ENCODE data around the gene SLC17A5. TPM values are rescaled to one million over a fixed set of nuclear protein-coding genes. Genes with fewer than 3 reads are reported as not detected.
A peak's percentile ranks its signal among the peaks of the same experiment; 100 is the strongest.
"Not testable (repeated sequence)": the region's sequence is repeated elsewhere in the genome, so short reads cannot be mapped to it uniquely, and the experiment has no call there.

SLC17A5 gene
- total RNA-seq, 1 donor from 2014 or later, result 18.7 TPM

- no peak for TF ChIP-seq CTCF (IDR thresholded peaks at IDR 0.05; ENCODE audit: insufficient read depth, low read length, severe bottlenecking)
- no peak overlapping the region for H3K4me3 ChIP-seq (ENCODE audit: low read depth, low read length)
- H3K36me3 ChIP-seq (ENCODE audit: control insufficient read depth, insufficient read depth, low read length), result no peaks in the 10 kb centered on the region
- DNase-seq (ENCODE audit: low read depth) (no peak), FAIRE-seq (no peak)
- no peaks in the 10 kb centered on the region for H3K27me3 ChIP-seq (ENCODE audit: control insufficient read depth, insufficient read depth, low read length)
Measured at GRCh38 chr6:73581293-73581692, 72.5 kb downstream of the SLC17A5 start.

DNA sequence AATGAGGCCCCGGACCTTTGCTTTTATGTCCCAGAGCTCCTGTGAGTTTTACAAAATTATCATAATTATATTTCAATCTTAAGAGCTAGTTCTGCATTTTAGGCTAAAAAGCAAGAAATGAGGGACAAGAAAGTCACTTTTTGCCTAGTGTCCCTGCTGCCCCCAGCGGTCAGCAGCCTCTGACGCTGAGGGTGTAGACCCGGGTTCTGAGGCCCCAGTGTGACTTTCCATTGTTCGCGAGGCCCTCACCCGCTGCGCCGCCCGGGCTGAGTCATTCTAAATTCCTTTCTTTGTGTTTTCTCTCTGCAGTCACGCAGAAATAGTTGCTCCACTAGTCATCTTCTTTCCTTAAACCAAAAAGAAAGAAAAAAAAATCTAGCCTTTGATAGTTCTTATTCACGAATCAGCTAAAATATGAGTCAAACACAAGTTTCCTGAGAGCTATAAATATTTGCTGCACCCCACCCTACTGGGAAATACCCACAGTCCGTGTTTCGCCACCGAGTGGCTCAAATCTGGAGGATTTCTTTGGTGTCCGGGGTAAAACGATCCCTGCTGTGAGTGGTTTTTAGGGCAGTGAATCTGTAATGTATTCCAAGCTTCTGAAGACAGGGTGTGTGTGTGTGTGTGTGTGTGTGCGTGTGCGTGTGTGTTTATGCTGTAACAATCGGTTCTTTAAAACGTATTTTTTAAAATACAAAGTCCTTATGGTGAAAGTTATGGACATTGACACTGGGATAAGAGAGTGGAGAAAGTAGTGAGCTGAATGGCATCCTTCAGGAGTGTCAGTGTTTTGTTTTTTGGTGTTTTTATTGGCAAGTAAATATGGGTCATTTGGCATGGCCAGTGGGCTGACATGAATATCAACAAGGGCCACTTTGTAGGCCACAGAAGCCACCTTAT lies 73.3 kb downstream of the SLC17A5 start:
- Histone ChIP-seq H3K36me3 (ENCODE audit: control insufficient read depth, insufficient read depth, low read length) (no peaks in the 10 kb centered on the region), H3K27me3 (ENCODE audit: control insufficient read depth, insufficient read depth, low read length) (no peaks in the 10 kb centered on the region), H3K4me3 (ENCODE audit: low read depth, low read length) (peak overlapping the region; percentile 22)
- FAIRE-seq (no peak), DNase-seq (ENCODE audit: low read depth) (peak; percentile 99)
- peak; percentile 45 for TF ChIP-seq CTCF (IDR thresholded peaks at IDR 0.05; ENCODE audit: insufficient read depth, low read length, severe bottlenecking)

DNA sequence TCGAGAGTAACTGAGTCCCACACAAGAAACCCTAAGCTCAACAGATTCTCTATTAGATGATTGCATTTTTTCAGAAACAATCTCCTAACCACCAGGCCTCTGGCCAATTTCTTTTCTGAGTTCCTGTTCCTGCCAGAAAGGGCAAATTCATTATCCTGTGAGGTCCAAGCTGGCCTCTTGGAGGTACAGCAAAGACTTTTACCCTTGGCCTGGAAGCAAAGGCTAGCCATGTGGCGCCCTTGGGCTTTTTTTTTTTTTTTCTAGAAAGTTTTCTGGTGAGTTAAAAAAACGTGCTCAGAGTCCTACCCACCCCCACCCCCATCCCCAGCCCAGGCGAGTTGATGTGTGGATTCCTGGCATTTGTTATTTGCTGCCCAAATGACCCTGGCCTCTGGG lies 73.9 kb downstream of the SLC17A5 start:
- Histone ChIP-seq H3K27me3 (ENCODE audit: control insufficient read depth, insufficient read depth, low read length) (no peaks in the 10 kb centered on the region), H3K36me3 (ENCODE audit: control insufficient read depth, insufficient read depth, low read length) (no peaks in the 10 kb centered on the region), H3K4me3 (ENCODE audit: low read depth, low read length) (no peak overlapping the region)
- DNase-seq (ENCODE audit: low read depth) (peak; percentile 18), FAIRE-seq (no peak)
- no peak for TF ChIP-seq CTCF (IDR thresholded peaks at IDR 0.05; ENCODE audit: insufficient read depth, low read length, severe bottlenecking)

DNA sequence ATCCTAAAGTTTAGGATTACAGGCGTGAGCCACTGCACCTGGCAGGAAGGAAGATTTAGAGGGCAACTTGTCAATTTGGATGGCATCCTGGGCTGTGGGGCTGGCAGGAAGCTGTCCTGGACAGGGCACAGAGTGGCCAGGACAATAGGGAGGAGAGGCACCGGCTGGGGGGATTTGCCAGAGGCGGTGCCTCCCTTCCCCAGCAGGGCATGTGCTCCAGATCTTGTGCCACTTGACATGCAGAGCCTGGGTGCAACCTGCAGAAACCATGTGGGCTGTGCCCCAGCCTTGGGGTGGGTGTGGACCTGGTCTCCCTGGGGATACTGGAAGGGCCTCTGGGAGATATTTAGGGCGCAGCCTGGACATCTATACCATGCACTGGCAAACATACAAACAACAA lies 74.4 kb downstream of the SLC17A5 start:
- H3K4me3 ChIP-seq (ENCODE audit: low read depth, low read length), result no peak overlapping the region
- FAIRE-seq (no peak), DNase-seq (ENCODE audit: low read depth) (no peak)
- H3K27me3 ChIP-seq (ENCODE audit: control insufficient read depth, insufficient read depth, low read length), result no peaks in the 10 kb centered on the region
- TF ChIP-seq CTCF (IDR thresholded peaks at IDR 0.05; ENCODE audit: insufficient read depth, low read length, severe bottlenecking), result no peak
- H3K36me3 ChIP-seq (ENCODE audit: control insufficient read depth, insufficient read depth, low read length), result no peaks in the 10 kb centered on the region

DNA sequence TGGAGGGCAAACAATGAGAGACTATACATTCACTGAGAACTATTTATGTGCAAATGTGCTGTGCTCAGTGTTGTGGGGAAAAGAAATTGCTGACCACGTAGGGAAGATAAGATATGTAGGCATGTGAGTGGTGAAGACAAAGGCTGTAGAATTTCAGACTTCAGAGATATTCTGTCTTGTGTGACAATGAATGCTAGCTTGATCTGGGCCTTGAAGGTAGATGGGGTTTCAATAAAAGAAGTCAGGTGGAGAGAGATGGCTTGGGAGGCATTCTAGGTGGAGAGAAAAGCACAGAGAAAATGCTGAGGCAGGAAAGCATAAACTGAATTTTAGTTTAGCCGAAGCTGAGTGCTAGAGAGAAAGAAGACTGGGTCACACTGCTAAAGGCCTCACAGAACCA lies 76.1 kb downstream of the SLC17A5 start:
- no peak for DNase-seq (ENCODE audit: low read depth)
- H3K4me3 ChIP-seq (ENCODE audit: low read depth, low read length), result no peak overlapping the region
- no peaks in the 10 kb centered on the region for H3K36me3 ChIP-seq (ENCODE audit: control insufficient read depth, insufficient read depth, low read length)
- no peak for FAIRE-seq
- TF ChIP-seq CTCF (IDR thresholded peaks at IDR 0.05; ENCODE audit: insufficient read depth, low read length, severe bottlenecking), result no peak
- no peaks in the 10 kb centered on the region for H3K27me3 ChIP-seq (ENCODE audit: control insufficient read depth, insufficient read depth, low read length)

DNA sequence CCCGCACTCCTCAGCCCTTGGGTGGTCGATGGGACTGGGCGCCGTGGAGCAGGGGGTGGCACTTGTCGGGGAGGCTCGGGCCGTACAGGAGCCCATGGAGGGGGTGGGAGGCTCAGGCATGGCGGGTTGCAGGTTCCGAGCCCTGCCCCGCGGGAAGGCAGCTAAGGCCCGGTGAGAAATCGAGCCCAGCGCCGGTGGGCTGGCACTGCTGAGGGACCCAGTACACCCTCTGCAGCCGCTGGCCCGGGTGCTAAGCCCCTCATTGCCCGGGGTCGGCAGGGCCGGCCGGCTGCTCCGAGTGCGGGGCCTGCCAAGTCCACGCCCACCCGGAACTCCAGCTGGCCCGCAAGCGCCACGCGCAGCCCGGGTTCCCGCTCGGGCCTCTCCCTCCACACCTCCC lies 81.3 kb downstream of the SLC17A5 start:
- not testable (repeated sequence) for H3K27me3 ChIP-seq (ENCODE audit: control insufficient read depth, insufficient read depth, low read length); FAIRE-seq; H3K4me3 ChIP-seq (ENCODE audit: low read depth, low read length); DNase-seq (ENCODE audit: low read depth); H3K36me3 ChIP-seq (ENCODE audit: control insufficient read depth, insufficient read depth, low read length)

GRCh38 chr6:73571218-73572181 lies 82.3 kb downstream of the SLC17A5 start:
- FAIRE-seq; H3K27me3 ChIP-seq (ENCODE audit: control insufficient read depth, insufficient read depth, low read length); DNase-seq (ENCODE audit: low read depth); H3K36me3 ChIP-seq (ENCODE audit: control insufficient read depth, insufficient read depth, low read length); H3K4me3 ChIP-seq (ENCODE audit: low read depth, low read length): not testable (repeated sequence)

Data from bronchial epithelial cell (primary cell).